Fibroblast of skin of left biceps (primary cell): ENCODE measurements around the gene OGDH.
"Not testable (repeated sequence)": the region's sequence is repeated elsewhere in the genome, so short reads cannot be mapped to it uniquely, and the experiment has no call there.

Experiments
- DNase-seq, 2 experiments: peaks; one replicate each; pipeline ENCODE4 v3.0.0-alpha.2; 2013; ENCODE audit warnings: low read depth in 2 of 2

The OGDH gene

GRCh38 chr7:44706788-44707557, 100.5 kb downstream of the OGDH start:
- DNase-seq, result no peak

- DNase-seq, result no peak
Measured at GRCh38 chr7:44707558-44708230, 101.3 kb downstream of the OGDH start.

- DNase-seq, result no peak
Measured at GRCh38 chr7:44709011-44709915, 102.8 kb downstream of the OGDH start.

- no peak for DNase-seq
Measured at GRCh38 chr7:44709945-44710596, 103.6 kb downstream of the OGDH start.

GRCh38 chr7:44711528-44711927, 105.1 kb downstream of the OGDH start:
- DNase-seq, result no peak

- DNase-seq, result no peak
Measured at GRCh38 chr7:44712012-44712411, 105.6 kb downstream of the OGDH start.

- DNase-seq, result no peak
Measured at GRCh38 chr7:44713141-44713540, 106.7 kb downstream of the OGDH start.

GRCh38 chr7:44713680-44714335, 107.4 kb downstream of the OGDH start:
- DNase-seq, result no peak

GRCh38 chr7:44716205-44716604, 109.8 kb downstream of the OGDH start:
- DNase-seq, result no peak

GRCh38 chr7:44720301-44720700, 113.9 kb downstream of the OGDH start:
- DNase-seq, result no peak

- DNase-seq, result no peak
Measured at GRCh38 chr7:44724276-44724675, 117.8 kb downstream of the OGDH start.

- DNase-seq, result not testable (repeated sequence)
Measured at GRCh38 chr7:44726250-44726649, 119.8 kb downstream of the OGDH start.

GRCh38 chr7:44727158-44727936, 120.9 kb downstream of the OGDH start:
- DNase-seq, result peak; percentile 77 to 80

- DNase-seq, result no peak
Measured at GRCh38 chr7:44727937-44728262, 121.5 kb downstream of the OGDH start.

GRCh38 chr7:44729949-44730590, 123.6 kb downstream of the OGDH start:
- no peak for DNase-seq

GRCh38 chr7:44732971-44733370, 126.5 kb downstream of the OGDH start:
- DNase-seq, result not testable (repeated sequence)

- peak; percentile 37 to 38 for DNase-seq
Measured at GRCh38 chr7:44733708-44734481, 127.5 kb downstream of the OGDH start.

- DNase-seq, result peak; percentile 93
Measured at GRCh38 chr7:44735403-44736165, 129.2 kb downstream of the OGDH start.
